Thyroid gland (tissue), 4 donors: ENCODE measurements around the gene TDRKH. TPM values are rescaled to one million over a fixed set of nuclear protein-coding genes. Genes with fewer than 3 reads are reported as not detected.

Source experiments
- DNase-seq, 2 donors: peaks; one replicate each; pipeline ENCODE4 v3.0.0-alpha.2; 2019
- H3K27ac ChIP-seq, 3 donors: fragments of 200-600 bp; sonication (generic); 1 replicate in 2 of 3; 2 replicates in 1 of 3; pipeline ENCODE4 v1.5.1; 2016 to 2019; ENCODE audit warnings: mild to moderate bottlenecking in 1 of 3, moderate library complexity in 1 of 3
- H3K27me3 ChIP-seq: fragments of 200-600 bp; sonication (generic); one replicate; pipeline ENCODE4 v1.5.1; 2019
- H3K36me3 ChIP-seq, 2 donors: fragments of 200-600 bp; sonication (generic); one replicate each; pipeline ENCODE4 v1.5.1; 2016 to 2019
- H3K4me1 ChIP-seq, 2 donors: fragments of 200-600 bp; sonication (generic); one replicate each; pipeline ENCODE4 v1.5.1; 2017 to 2019
- H3K4me3 ChIP-seq, 3 donors: fragments of 200-600 bp; sonication (generic); replicated peaks in 1 of 3; 1 replicate in 2 of 3; 2 replicates in 1 of 3; pipeline ENCODE4 v1.5.1; 2016; ENCODE audit warnings: mild to moderate bottlenecking in 1 of 3
- H3K9me3 ChIP-seq: fragments of 200-600 bp; sonication (generic); one replicate; pipeline ENCODE4 v1.5.1; 2017
- CTCF ChIP-seq, 6 experiments: fragments of 200-600 bp in 3 of 6; fragments of 450-650 bp in 3 of 6; sonication (generic) in 3 of 6; IDR thresholded peaks; one replicate each; pipeline ENCODE4 v1.5.1; 2016 to 2019; ENCODE audit warnings: antibody characterized with exemption in 6 of 6, mild to moderate bottlenecking in 2 of 6, inconsistent platforms in 1 of 6, moderate library complexity in 1 of 6
- POLR2A ChIP-seq, 2 donors: fragments of 450-650 bp; IDR thresholded peaks; one replicate each; pipeline ENCODE4 v1.6.1; 2017; ENCODE audit warnings: antibody characterized with exemption in 2 of 2, mild to moderate bottlenecking in 2 of 2, moderate library complexity in 1 of 2
- WGBS, 2 donors: methylation state at CpG; one replicate each; pipeline ENCODE4 v1.1.5; 2017; 5-methylcytosine and 5-hydroxymethylcytosine counted together
- intact Hi-C: fragments of 100-400 bp; cut with DNase I; formaldehyde crosslinking; loops from one replicate; pipeline ENCODE4 v1.15.1; 2023
- total RNA-seq, 4 donors: library from RNA; depleted of rRNA; stranded (reverse); fragments of >200 nt; gene quantifications; one replicate each; pipeline ENCODE4 v1.2.3, GENCODE V29; 2016

The TDRKH gene
- total RNA-seq, 4 donors from 2014 or later = 10.8 to 17.1 (median 13.1) TPM

GRCh38 chr1:151801310-151801820 is 11.1 kb upstream of the TDRKH start:
- H3K4me3 ChIP-seq = no peak overlapping the region
- intact Hi-C loops = no loop called here
- no peaks in the 10 kb centered on the region for H3K27me3 ChIP-seq
- H3K36me3 ChIP-seq = no peaks in the 10 kb centered on the region
- TF ChIP-seq CTCF (IDR thresholded peaks at IDR 0.05) (no peak), POLR2A (IDR thresholded peaks at IDR 0.05) (no peak)
- no peaks in the 10 kb centered on the region for H3K4me1 ChIP-seq
- H3K9me3 ChIP-seq = no peaks in the 10 kb centered on the region
- H3K27ac ChIP-seq = no peak overlapping the region
- no peak for DNase-seq
- WGBS, 2 donors = 88 to 95% methylated on average over 9 to 11 of the region's 12 CpGs

- Histone ChIP-seq H3K27me3 (no peaks in the 10 kb centered on the region), H3K27ac (no peak overlapping the region), H3K36me3 (no peaks in the 10 kb centered on the region), H3K4me3 (no peak overlapping the region), H3K4me1 (no peaks in the 10 kb centered on the region), H3K9me3 (no peaks in the 10 kb centered on the region)
- intact Hi-C loops = no loop called here
- WGBS, 2 donors = 50 to 67% methylated on average over 3 to 7 of the region's 8 CpGs
- no peak for TF ChIP-seq POLR2A (IDR thresholded peaks at IDR 0.05)
- TF ChIP-seq CTCF (IDR thresholded peaks at IDR 0.05) = no peak
- no peak for DNase-seq
Observed at GRCh38 chr1:151800830-151801229, 10.5 kb upstream of the TDRKH start.

GRCh38 chr1:151799179-151800022 is 9.1 kb upstream of the TDRKH start:
- WGBS, 2 donors = 45 to 62% methylated on average over 9 of the region's 9 CpGs
- TF ChIP-seq POLR2A (IDR thresholded peaks at IDR 0.05) (no peak), CTCF (IDR thresholded peaks at IDR 0.05) (no peak)
- H3K4me1 ChIP-seq = no peaks in the 10 kb centered on the region
- no peak overlapping the region for H3K4me3 ChIP-seq
- H3K27me3 ChIP-seq = no peaks in the 10 kb centered on the region
- no peak for DNase-seq
- H3K9me3 ChIP-seq = no peaks in the 10 kb centered on the region
- H3K27ac ChIP-seq = no peak overlapping the region
- no peaks in the 10 kb centered on the region for H3K36me3 ChIP-seq
- intact Hi-C loops = no loop called here

- TF ChIP-seq CTCF (IDR thresholded peaks at IDR 0.05) = no peak
- no peak for TF ChIP-seq POLR2A (IDR thresholded peaks at IDR 0.05)
- Histone ChIP-seq H3K9me3 (no peaks in the 10 kb centered on the region), H3K4me1 (no peaks in the 10 kb centered on the region), H3K36me3 (no peaks in the 10 kb centered on the region), H3K27me3 (no peaks in the 10 kb centered on the region), H3K4me3 (no peak overlapping the region), H3K27ac (no peak overlapping the region)
- DNase-seq = no peak
- intact Hi-C loops = no loop called here
- WGBS, 2 donors = 88 to 91% methylated on average over 5 of the region's 5 CpGs
Observed at GRCh38 chr1:151798571-151798970, 8.3 kb upstream of the TDRKH start.

GRCh38 chr1:151790940-151791651 is 796 bp upstream of the TDRKH start:
- 1% methylated on average over 12 to 43 of the region's 52 CpGs for WGBS, 2 donors
- Histone ChIP-seq H3K36me3 (no peaks in the 10 kb centered on the region), H3K27ac (peak overlapping the region in 1 of 3 donors; percentile 5), H3K27me3 (no peaks in the 10 kb centered on the region), H3K4me1 (peaks cover 0 to 7% of the 10 kb centered on the region in 2 donors), H3K4me3 (peak overlapping the region; percentile 62 to 84 (median 74)), H3K9me3 (no peaks in the 10 kb centered on the region)
- no peak for TF ChIP-seq CTCF (IDR thresholded peaks at IDR 0.05)
- no peak for TF ChIP-seq POLR2A (IDR thresholded peaks at IDR 0.05)
- DNase-seq = peak; percentile 27 to 31
- intact Hi-C loops = no loop called here
